GM12878 (cell line): ENCODE measurements around the gene ROBO1. TPM values are rescaled to one million over a fixed set of nuclear protein-coding genes. Genes with fewer than 3 reads are reported as not detected.

Experiments used
- ATAC-seq: fragments of 200-7000 bp; cut with Tn5 transposase; 3 replicates; pipeline ENCODE4 v1.9.1; 2020; ENCODE audit warnings: mild to moderate bottlenecking, moderate library complexity
- BruUV-seq: library from RNA; stranded (reverse); fragments of 400-500 nt; replicated peaks from 2 replicates; lab custom pipeline; 2021; lab: Mats Ljungman, UMichigan
- CTCF ChIA-PET: fragments of 300-600 bp; sonication (Branson Sonifier 250); formaldehyde crosslinking; extraction: SDS; loops from one replicate; lab custom pipeline; 2021; ENCODE audit warnings: inconsistent platforms; lab: Yijun Ruan, JAX
- POLR2A ChIA-PET: fragments of 350-600 bp; formaldehyde crosslinking; extraction: SDS; loops from one replicate; lab custom pipeline; 2021; ENCODE audit warnings: inconsistent platforms; lab: Charles Lee
- RAD21 ChIA-PET: fragments of 300-600 bp; sonication (Branson Sonifier 250); formaldehyde crosslinking; loops from one replicate; lab custom pipeline; 2023; ENCODE audit warnings: antibody characterized with exemption; ENCODE audit not compliant: unreplicated experiment; lab: Charles Lee
- SMC1A ChIA-PET: fragments of 300-600 bp; sonication (Branson Sonifier 250); formaldehyde crosslinking; loops from one replicate; lab custom pipeline; 2023; ENCODE audit not compliant: unreplicated experiment, uncharacterized antibody; lab: Charles Lee
- DNase-seq: peaks from one replicate; pipeline ENCODE4 v3.0.0-alpha.2; 2011; ENCODE audit warnings: low read depth, low spot score
- FAIRE-seq: peaks from 3 replicates; lab custom pipeline; 2011; peaks lifted over from hg19 to GRCh38; lab: Jason Lieb, UNC
- H2AFZ ChIP-seq: 2 replicates; pipeline ENCODE4 v1.6.0; 2011; ENCODE audit warnings: low read depth, low read length, control low read depth; ENCODE audit not compliant: control insufficient read depth
- H3K27ac ChIP-seq: 2 replicates; pipeline ENCODE4 v1.5.1; 2011; ENCODE audit warnings: control low read depth; ENCODE audit not compliant: control insufficient read depth, insufficient read depth
- H3K27me3 ChIP-seq, 2 experiments: replicated peaks in 1 of 2; 2 replicates each; pipeline versions ENCODE4 v1.6.0 to v1.6.1; 2011; ENCODE audit warnings: low read length in 1 of 2; ENCODE audit not compliant: control insufficient read depth in 2 of 2, insufficient read depth in 2 of 2
- H3K36me3 ChIP-seq, 2 experiments: 2 replicates each; pipeline ENCODE4 v1.5.1; 2011; ENCODE audit warnings: low read length in 1 of 2; ENCODE audit not compliant: control insufficient read depth in 2 of 2, insufficient read depth in 2 of 2
- H3K4me1 ChIP-seq: 2 replicates; pipeline ENCODE4 v1.6.1; 2011; ENCODE audit warnings: mild to moderate bottlenecking, low read length, moderate library complexity, mixed read lengths; ENCODE audit not compliant: control insufficient read depth, insufficient read depth
- H3K4me2 ChIP-seq: 2 replicates; pipeline ENCODE4 v1.6.0; 2011; ENCODE audit warnings: control low read depth; ENCODE audit not compliant: control insufficient read depth, insufficient read depth
- H3K4me3 ChIP-seq: fragments of 200-600 bp; sonication (generic); 2 replicates; pipeline ENCODE4 v1.5.1; 2016
- H3K79me2 ChIP-seq: 2 replicates; pipeline ENCODE4 v1.6.0; 2011; ENCODE audit warnings: low read length; ENCODE audit not compliant: control insufficient read depth, insufficient read depth
- H3K9ac ChIP-seq: 2 replicates; pipeline ENCODE4 v1.8.0; 2011; ENCODE audit warnings: low read length, control low read depth, mixed read lengths; ENCODE audit not compliant: control insufficient read depth, insufficient read depth
- H3K9me3 ChIP-seq: replicated peaks from 3 replicates; pipeline ENCODE4 v1.5.1; 2011; ENCODE audit warnings: mild to moderate bottlenecking, low read length; ENCODE audit not compliant: control insufficient read depth, insufficient read depth
- H4K20me1 ChIP-seq: 2 replicates; pipeline ENCODE4 v1.6.0; 2011; ENCODE audit not compliant: control insufficient read depth, insufficient read depth
- ASH2L ChIP-seq: fragments of 300-600, 200-600 bp; sonication (generic); IDR thresholded peaks from 2 replicates; pipeline ENCODE4 v1.6.1; 2017; ENCODE audit warnings: low read depth, mild to moderate bottlenecking, borderline replicate concordance
- BRCA1 ChIP-seq: IDR thresholded peaks from 2 replicates; pipeline ENCODE4 v1.6.1; 2011; ENCODE audit warnings: low read depth, low read length, improper control_type of control experiment
- ESRRA ChIP-seq: IDR thresholded peaks from 2 replicates; pipeline ENCODE4 v1.6.1; 2012; ENCODE audit warnings: mild to moderate bottlenecking, low read length, improper control_type of control experiment
- FOS ChIP-seq: IDR thresholded peaks from 3 replicates; pipeline ENCODE4 v1.6.1; 2011; ENCODE audit warnings: borderline replicate concordance; ENCODE audit not compliant: insufficient read length; ENCODE audit errors: extremely low read depth
- MYB ChIP-seq: fragments of 150-350 bp; IDR thresholded peaks from 2 replicates; pipeline ENCODE4 v1.6.1; 2014; ENCODE audit warnings: mild to moderate bottlenecking, low read depth, low read length, borderline replicate concordance
- PML ChIP-seq: IDR thresholded peaks from 2 replicates; pipeline ENCODE4 v1.6.1; 2012; ENCODE audit warnings: low read length, inconsistent platforms
- POLR2AphosphoS2 ChIP-seq: IDR thresholded peaks from 2 replicates; pipeline ENCODE4 v1.6.1; 2011; ENCODE audit warnings: low read depth, mild to moderate bottlenecking, low read length, improper control_type of control experiment, moderate library complexity
- SKIL ChIP-seq: fragments of 450-650 bp; IDR thresholded peaks from 2 replicates; pipeline ENCODE4 v1.6.1; 2017; ENCODE audit warnings: mild to moderate bottlenecking, low read depth, inconsistent platforms; ENCODE audit not compliant: poor library complexity, severe bottlenecking
- USF1 ChIP-seq: IDR thresholded peaks from 2 replicates; pipeline ENCODE4 v1.6.1; 2011; ENCODE audit warnings: borderline replicate concordance, low read depth, mild to moderate bottlenecking, moderate library complexity, mixed read lengths, low read length; ENCODE audit not compliant: insufficient read depth; ENCODE audit errors: extremely low read length
- WRNIP1 ChIP-seq: IDR thresholded peaks from 2 replicates; pipeline ENCODE4 v1.6.1; 2011; ENCODE audit warnings: low read depth, low read length, improper control_type of control experiment, borderline replicate concordance
- ZBTB33 ChIP-seq: fragments of 450-650 bp; IDR thresholded peaks from 2 replicates; pipeline ENCODE4 v1.6.1; 2017; ENCODE audit warnings: mild to moderate bottlenecking
- WGBS: methylation state at CpG from one replicate; pipeline ENCODE4 v1.1.6; 2016; ENCODE audit warnings: low lambda C conversion rate; ENCODE audit not compliant: insufficient replicate concordance, insufficient coverage; ENCODE audit errors: missing lambda C conversion rate; 5-methylcytosine and 5-hydroxymethylcytosine counted together
- in situ Hi-C: fragments of 300-500 bp; cut with MboI; formaldehyde crosslinking; loops from 9 replicates; pipeline ENCODE4 v1.14.3; 2018; ENCODE audit warnings: mixed read lengths
- intact Hi-C: fragments of 100-400 bp; cut with micrococcal nuclease; formaldehyde crosslinking; loops from one replicate; pipeline ENCODE4 v1.14.2; 2022; ENCODE audit not compliant: unreplicated experiment
- polyA plus RNA-seq, 11 experiments: library from polyadenylated mRNA; depleted of rRNA in 4 of 11; unstranded in 6 of 11; stranded (reverse) in 5 of 11; fragments of >200 nt; fragmentation: Nextera tagmentation in 4 of 11; fragmentation: Illumina TruSeq in 1 of 11; extraction: Ambion mirVana in 4 of 11; extraction: Trizol in 1 of 11; gene quantifications; 1 replicate in 1 of 11; 2 replicates in 10 of 11; pipeline versions ENCODE4 v1.2.1 to v1.2.3, GENCODE V29; 2011 to 2016; ENCODE audit warnings: inconsistent platforms in 2 of 11, missing spikeins in 2 of 11, low read depth in 1 of 11
- total RNA-seq, 4 experiments: library from RNA; depleted of rRNA in 3 of 4; stranded (reverse); fragments of >200 nt in 3 of 4; fragmentation: Illumina TruSeq in 1 of 4; extraction: Trizol in 1 of 4; gene quantifications; 2 replicates each; pipeline versions ENCODE4 v1.2.1 to v1.2.3, GENCODE V29; 2013 to 2021

ROBO1 gene
- total and polyA plus RNA-seq, 10 of the 15 experiments (the other 5 are each of a cell fraction or from before 2014, with no cell fraction given), result 0.29 to 46.5 (median 1.2) TPM

- TF ChIP-seq PML (no peak), WRNIP1 (no peak), USF1 (no peak), BRCA1 (no peak)
- ChIA-PET CTCF (interaction anchor here (1.0 to 2.2 kb wide), 2 partner anchors 9 to 132 kb away, joined by 4 to 9 read pairs; no protein-coding TSS in a partner anchor), RAD21 (interaction anchor here (0.9 to 3.1 kb wide), 9 partner anchors 8 to 198 kb away, joined by 3 to 12 read pairs (median 5); no protein-coding TSS in a partner anchor), SMC1A (interaction anchor here (1.1 to 3.0 kb wide), 5 partner anchors 33 to 160 kb away, joined by 3 to 10 read pairs (median 4); no protein-coding TSS in a partner anchor), POLR2A (interaction anchor here (1.2 kb wide), 1 partner anchor 136 kb away, joined by 3 read pairs; no protein-coding TSS in a partner anchor)
- ATAC-seq, result no peak
- H3K27me3 ChIP-seq, result no peaks in the 10 kb centered on the region
- FAIRE-seq, result no peak
- no peak overlapping the region for H3K9ac ChIP-seq
- in situ Hi-C loops (no loop called here), intact Hi-C loops (no loop called here)
- H3K9me3 ChIP-seq, result no peaks in the 10 kb centered on the region
- no peaks in the 10 kb centered on the region for H3K36me3 ChIP-seq
- no peak overlapping the region for H3K4me2 ChIP-seq
- no peak for DNase-seq
- BruUV-seq, result no TSS peak
- no peaks in the 10 kb centered on the region for H4K20me1 ChIP-seq
- no peaks in the 10 kb centered on the region for H3K79me2 ChIP-seq
- H3K4me3 ChIP-seq, result no peak overlapping the region
- H3K4me1 ChIP-seq, result no peaks in the 10 kb centered on the region
- no peak overlapping the region for H2AFZ ChIP-seq
- WGBS, result 78% methylated on average over 2 of the region's 2 CpGs
- H3K27ac ChIP-seq, result no peak overlapping the region
These were observed 911.6 kb downstream of the ROBO1 start for GRCh38 chr3:78856164-78856563.

GRCh38 chr3:78855190-78855589 is 912.6 kb downstream of the ROBO1 start:
- Histone ChIP-seq H3K36me3 (no peaks in the 10 kb centered on the region), H3K27ac (no peak overlapping the region), H2AFZ (no peak overlapping the region), H4K20me1 (no peaks in the 10 kb centered on the region), H3K4me3 (no peak overlapping the region), H3K9ac (no peak overlapping the region), H3K27me3 (no peaks in the 10 kb centered on the region), H3K79me2 (no peaks in the 10 kb centered on the region), H3K4me2 (no peak overlapping the region), H3K4me1 (no peaks in the 10 kb centered on the region), H3K9me3 (no peaks in the 10 kb centered on the region)
- no peak for ATAC-seq
- ChIA-PET CTCF (interaction anchor here (1.2 kb wide), 1 partner anchor 8 kb away, joined by 3 read pairs; no protein-coding TSS in a partner anchor), SMC1A (interaction anchor here (0.6 to 3.0 kb wide), 10 partner anchors 9 to 161 kb away, joined by 3 to 10 read pairs (median 3); no protein-coding TSS in a partner anchor), POLR2A (interaction anchor here (1.2 kb wide), 1 partner anchor 137 kb away, joined by 3 read pairs; no protein-coding TSS in a partner anchor), RAD21 (interaction anchor here (0.8 to 3.1 kb wide), 4 partner anchors 12 to 124 kb away, joined by 3 to 12 read pairs (median 4); no protein-coding TSS in a partner anchor)
- WGBS, result 68% methylated on average over 5 of the region's 5 CpGs
- no peak for DNase-seq
- in situ Hi-C loops, result no loop called here
- intact Hi-C loops, result no loop called here
- BruUV-seq, result no TSS peak
- FAIRE-seq, result no peak
- TF ChIP-seq ASH2L (no peak), ESRRA (no peak), POLR2AphosphoS2 (no peak), SKIL (no peak), MYB (no peak), FOS (no peak), ZBTB33 (no peak)
